Measurements from ENCODE around the gene BACH2.
"Not testable (repeated sequence)": the region's sequence is repeated elsewhere in the genome, so short reads cannot be mapped to it uniquely, and the experiment has no call there.

Gene BACH2

DNA sequence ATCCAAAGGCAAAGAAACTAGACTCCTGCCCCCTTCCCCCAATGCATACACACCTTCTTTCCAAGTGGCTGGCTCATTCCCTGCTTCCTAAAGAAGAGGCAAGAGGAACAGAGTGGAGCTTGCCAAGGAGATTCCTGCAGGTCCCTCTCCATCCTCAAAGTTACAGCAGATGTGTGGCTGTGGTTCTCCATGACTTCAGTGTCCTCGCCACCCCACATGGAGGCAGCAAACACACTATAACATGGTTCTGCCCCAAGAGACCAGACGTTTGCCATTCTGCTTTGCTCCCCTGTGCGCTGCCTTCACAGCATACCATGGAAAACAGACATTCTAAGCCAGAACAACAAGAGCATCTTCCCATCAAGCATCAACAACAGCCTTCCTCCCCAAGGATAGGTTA lies 84.4 kb downstream of the BACH2 start:
- no peak for DNase-seq (ENCODE audit: low spot score)

DNA sequence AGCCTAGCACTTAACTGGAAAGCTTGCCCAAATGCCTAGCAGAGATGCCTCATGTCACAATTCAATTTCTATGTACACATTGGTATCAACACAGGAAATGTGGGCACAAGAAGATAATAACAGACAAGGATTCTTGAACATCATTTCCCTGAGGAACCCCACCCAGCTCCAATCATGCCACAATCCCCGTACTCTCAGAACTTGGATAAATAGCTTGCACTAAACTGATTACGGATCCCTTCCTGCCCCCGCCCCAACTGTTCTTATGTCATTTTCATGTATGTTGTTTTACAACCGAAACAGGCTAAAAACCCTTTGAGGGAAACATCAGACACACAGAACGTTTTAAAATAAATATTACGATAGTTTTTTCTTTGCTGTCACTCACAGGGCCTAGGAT lies 87.1 kb downstream of the BACH2 start:
- DNase-seq (ENCODE audit: low spot score) = no peak

DNA sequence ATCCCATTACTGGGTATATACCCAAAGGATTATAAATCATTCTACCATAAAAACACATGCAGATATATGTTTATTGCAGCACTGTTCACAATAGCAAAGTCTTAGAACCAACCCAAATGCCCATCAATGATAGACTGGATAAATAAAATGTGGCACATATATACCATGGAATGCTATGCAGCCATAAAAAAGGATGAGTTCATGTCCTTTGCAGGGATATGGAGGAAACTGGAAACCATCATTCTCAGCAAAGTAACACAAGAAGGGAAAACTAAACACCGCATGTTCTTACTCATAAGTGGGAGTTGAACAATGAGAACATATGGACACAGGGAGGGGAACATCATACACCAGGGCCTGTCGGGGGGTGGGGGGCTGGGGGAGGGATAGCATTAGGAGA lies 88.0 kb downstream of the BACH2 start:
- DNase-seq (ENCODE audit: low spot score) = not testable (repeated sequence)

DNA sequence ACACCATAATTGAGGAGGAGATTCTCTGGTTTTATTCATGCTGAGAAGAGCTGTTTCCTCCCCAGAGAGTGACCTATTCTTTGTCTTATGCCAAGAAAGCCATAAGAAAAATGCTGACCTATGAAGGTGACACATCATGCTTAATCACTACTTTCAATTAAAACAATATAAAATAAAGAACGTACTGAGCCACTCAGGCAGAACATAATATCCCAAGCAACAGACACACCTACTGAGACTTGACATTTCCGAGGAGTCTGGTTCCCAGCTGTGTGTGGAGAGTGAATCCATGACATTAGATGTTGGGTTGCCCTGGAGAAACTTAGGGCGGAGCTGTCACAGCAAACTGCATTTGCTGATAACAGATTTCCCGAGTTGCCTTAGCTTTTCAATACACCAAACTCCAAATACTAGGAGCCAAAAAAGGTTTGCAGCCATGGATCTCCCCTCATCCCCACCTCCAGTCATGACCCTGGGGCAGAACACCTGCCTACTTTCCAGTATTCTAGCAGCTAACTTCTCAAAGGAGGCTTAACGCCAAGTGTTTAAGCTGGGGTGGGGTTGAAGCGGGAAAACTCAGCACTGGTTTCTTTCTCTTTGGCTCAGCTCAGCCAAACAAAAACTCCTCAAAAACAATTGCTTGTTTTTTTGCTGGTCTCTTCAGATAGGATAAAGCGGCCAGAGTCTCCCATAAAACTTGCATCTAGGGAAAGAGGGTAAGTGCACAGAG lies 92.2 kb downstream of the BACH2 start:
- peak; percentile 21 for DNase-seq (ENCODE audit: low spot score)

DNA sequence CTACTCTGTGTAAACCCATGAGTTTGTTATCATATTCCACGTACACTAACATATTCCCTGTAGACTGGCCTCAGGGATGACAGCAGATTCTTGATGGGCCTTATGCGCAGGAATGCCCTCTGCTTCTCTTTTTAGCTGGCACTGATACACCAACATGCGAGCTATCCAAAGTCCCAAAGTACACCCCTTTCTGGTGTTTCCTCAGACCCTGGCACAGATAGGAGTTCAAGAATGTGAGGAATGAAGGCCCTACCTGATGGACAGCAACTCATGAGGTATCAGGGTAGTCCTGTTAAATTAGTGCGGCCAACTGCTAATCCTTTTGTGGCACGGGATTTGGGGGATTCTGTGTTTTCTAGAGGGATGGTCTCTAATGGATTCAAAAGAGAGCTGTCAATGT lies 93.0 kb downstream of the BACH2 start:
- no peak for DNase-seq (ENCODE audit: low spot score)

DNA sequence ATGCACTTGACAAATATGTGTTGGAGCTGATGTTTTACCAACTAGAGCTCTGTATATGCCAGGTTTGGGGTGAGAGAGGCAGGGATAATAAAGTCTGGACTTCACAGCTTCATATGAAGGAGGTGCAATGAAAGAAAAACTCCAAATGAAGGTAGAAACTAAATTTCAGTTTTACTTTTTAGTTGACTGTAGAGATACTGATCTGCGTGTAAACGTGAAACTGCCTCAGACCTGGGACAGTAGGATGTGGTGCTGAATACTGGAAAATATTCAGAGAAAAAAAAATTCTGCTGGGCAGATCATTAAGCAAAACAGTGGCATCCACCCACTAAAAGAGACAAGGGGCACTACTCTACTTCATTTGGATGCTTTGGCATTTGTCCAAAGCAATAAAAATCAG lies 94.5 kb downstream of the BACH2 start:
- no peak for DNase-seq (ENCODE audit: low spot score)

DNA sequence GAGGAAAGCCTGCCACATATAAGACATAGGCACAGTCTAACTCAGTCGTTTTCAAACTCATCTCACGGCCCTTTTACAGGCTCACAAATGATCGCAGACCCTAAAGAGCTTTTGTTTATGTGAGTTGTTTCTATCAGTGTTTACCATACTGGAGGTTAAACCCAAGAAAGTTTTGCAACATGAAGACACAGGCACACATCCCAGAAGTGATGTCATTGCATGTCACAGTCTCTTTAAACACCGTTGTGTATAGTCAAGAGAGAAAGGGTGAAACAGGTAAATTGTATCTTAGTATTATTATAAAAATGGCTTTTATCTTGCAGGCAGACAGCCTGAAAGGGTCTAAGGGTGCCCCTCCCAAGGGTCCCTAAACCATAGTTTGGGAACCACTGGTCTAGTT lies 96.7 kb downstream of the BACH2 start:
- no peak for DNase-seq (ENCODE audit: low spot score)

DNA sequence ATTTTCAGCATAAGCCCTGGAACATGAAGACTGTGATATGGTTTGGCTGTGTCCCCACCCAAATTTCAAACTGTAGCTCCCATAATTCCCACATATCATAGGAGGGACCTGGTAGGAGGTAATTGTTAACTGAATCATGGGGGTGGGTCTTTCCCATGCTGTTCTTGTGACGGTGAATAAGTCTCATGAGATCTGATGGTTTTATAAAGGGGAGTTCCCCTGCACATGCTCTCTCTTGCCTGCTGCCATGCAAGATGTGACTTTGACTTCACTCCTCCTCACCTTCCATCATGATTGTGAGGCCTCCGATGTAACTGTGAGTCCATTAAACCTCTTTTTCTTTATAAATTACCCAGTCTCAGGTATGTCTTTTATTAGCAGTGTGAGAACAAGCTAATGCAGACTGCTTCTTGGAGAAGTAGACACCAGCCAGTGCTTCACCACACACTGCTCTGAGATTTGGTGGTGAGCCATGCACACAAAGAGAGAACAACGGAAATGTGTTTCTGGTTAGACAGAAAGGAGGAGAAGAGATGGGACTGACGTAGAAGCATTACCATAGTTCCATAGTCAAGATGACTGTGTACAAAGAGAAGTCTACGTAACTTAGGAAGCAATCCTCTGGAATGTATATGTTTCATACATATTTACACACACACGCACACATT lies 97.8 kb downstream of the BACH2 start:
- DNase-seq (ENCODE audit: low spot score) = no peak

DNA sequence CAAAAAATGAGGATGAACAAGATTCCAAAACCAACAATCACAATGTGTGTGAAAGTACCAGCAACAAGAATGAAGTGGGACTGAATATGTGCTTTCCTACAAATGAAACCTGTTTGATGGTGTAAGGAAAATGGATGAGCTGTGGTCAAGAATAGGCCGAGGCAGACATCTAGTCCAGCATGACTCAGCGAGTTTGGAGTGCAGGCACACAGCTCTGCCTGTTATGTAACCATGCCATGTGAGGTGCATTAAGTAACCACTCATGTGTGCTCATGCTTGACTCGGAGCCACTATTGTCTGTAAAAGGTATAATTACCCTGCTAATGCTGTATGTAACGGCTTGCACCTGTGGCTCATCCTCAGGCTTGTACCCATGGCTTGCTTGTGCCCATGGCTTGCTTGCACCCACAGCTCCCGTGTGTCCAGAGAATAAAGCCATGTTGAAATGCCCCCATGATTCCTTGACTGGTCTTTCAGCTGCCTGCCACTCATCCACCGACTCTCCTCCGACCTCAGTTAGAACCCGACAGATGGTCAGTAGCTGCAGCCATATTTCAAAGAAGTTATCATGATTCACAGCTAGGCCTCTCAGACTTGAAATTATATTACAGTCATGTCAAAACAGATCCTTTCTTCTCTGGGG lies 98.7 kb downstream of the BACH2 start:
- peak; percentile 60 for DNase-seq (ENCODE audit: low spot score)

DNA sequence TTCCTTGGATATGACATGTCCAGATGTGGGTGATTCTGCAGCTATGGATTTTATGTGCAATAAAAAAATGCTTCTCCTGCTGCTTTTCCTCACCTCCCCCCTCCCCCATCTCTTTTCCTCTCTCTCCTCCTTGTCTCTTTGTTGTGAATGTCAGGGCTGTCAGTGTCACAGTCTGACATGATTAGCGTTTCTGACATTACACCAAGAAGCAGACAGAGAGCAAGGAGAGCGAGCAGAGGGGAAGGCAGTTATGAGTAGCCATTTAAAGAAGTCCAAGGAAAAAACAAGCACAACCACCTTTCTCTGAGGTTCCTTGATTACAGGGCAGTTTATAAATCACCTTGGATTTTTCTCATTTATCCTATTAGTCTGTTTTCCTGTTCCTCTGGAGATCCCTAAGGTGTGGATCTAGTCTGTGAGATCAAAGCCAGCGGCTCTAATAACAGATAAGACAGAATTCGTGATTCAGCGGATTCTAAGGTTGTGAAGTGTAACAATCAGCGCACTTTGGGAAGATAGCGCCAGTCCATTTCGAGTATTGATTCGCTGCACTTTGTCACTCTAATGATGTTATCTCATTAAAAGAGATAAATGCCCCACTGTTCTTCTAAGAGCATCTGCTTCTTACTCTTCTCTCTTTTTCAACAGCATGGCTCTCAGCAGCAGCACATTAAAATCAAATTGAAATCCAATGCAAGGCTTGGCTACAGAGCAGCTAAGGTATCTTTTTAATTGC lies 101.4 kb downstream of the BACH2 start:
- no peak for DNase-seq (ENCODE audit: low spot score)

DNA sequence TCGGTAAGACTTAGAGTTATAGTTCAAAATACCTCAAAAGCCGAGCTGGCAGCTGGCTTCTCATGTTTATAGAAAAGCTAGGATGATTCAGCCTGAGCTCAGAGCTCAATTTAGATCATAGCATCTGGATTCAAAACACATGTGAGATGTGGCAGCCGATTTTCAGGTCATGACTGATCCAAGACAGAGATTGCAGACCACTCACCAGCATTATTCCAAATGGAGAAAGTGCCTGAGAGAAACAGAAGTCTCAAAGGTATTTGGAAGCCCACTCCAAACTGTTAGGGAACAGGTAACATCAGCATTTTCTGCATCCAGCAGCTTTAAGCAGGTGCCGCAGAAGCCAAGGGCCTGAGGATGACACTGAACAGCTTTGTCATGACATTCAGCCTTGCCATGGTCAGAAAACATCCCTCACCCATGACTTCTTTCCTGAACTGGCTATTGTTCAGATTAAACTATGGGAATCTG lies 102.2 kb downstream of the BACH2 start:
- DNase-seq (ENCODE audit: low spot score) = peak; percentile 68

DNA sequence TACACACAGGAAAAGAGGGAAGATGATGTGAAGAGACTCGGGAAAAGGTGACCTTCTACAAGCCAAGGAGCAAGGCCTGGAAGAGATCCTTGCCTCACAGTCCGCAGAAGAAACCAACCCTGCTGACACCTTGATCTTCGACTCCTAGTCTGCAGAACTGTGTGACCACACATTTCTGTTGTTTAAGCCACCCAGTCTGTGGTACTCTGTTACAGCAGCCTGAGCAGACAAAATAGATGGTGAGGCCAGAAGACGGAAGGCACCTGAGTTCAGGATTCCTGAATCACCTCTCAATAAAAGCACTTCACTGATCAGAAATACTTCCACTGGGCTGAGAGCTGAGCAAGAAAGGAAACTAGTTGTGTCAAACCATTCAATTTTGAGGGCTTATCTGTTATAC lies 103.3 kb downstream of the BACH2 start:
- DNase-seq (ENCODE audit: low spot score) = no peak

DNA sequence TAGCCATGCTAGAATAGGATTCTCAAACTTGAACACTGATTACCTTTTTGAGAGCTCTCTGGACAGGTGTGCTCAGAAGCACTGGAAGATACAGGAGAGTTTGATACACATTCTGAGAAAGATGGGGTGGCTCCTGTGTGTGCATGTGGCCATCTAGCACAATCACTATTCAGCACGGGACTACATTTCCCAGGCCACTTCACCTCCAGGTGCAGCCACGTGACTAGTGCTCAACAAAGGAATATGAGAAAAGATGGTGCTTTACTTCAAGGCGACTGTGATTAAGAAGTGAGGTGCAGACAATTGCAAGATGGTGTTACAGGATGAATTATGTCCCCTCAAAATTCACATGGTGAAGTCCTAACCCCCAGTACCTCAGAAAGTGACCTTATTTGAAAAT lies 103.8 kb downstream of the BACH2 start:
- no peak for DNase-seq (ENCODE audit: low spot score)

DNA sequence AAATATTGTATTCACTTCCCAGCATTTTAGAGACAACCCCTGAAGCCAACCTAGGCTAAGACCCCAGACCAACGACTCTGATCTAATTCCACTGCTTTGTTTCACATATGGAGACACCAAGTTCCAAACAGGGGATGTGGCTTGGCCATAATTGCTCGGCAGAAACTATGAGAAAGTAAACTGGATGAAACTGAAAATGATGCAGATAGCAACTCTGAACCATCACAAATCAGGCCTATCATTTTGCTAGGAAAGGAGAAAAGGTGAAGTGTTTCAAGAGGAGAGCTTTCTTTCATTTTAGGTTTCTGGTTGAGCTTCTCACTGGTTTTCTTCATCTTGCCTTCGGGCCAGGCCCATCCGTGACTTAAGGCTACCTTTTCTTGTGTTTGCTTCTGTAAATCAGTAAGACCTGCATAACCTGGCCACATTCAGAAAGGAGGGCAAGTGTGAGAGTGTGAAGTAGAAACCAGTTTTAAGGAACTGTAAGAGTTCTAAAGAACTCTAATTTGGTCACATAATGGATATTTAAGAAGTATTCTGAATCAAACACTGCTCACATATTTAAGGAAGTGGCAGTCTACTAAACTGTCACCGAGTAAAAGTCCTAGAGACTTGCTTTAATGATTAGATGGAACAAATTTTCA lies 105.8 kb downstream of the BACH2 start:
- no peak for DNase-seq (ENCODE audit: low spot score)

DNA sequence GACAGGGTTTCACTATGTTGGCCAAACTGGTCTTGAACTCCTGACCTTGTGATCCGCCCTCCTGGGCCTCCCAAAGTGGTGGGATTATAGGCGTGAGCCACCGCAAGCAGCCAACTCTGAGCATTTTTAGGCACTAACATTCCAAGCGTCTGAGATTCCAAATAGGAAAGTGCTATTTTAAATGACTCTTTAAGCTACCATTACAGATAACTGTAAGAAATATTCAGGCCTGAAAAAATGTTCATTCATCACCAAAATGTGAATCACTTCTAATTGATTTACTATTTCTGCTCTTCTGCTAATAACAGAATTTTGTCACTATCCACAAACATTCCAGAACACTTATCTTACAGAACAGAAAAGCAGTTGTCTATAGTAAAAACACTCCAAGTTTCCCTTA lies 106.5 kb downstream of the BACH2 start:
- no peak for DNase-seq (ENCODE audit: low spot score)

DNA sequence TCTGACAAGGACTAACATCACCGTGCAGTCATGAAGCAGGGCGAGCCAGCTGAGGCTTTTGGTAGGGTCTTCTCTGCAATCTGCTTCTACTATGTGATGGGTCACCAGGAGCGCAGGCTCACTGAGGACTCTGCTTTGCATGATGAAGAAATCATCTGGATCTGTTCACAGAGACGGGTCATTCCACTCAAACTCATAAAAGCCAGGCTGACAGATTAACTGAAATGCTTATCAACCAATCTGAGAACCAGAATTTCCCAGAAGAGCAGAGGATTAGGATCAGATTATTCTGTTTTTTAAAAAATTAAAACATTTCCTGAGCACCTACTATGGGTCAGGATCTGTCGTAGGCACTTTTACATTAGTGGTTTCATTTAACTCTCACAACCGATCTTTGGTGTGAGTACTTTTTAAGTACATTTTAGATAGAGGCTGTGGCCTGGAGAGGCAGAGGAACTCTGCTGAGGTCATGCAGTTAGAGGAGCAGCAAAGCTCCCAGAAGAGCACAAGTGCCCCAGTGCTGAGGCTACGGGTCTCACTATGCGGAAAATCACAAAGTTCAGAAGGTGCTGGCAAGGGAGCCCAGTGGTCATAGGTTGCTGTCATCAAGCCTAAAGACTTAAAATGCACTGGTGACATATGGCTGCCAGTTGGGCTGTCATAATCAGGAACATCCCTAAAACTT lies 109.1 kb downstream of the BACH2 start:
- no peak for DNase-seq (ENCODE audit: low spot score)

DNA sequence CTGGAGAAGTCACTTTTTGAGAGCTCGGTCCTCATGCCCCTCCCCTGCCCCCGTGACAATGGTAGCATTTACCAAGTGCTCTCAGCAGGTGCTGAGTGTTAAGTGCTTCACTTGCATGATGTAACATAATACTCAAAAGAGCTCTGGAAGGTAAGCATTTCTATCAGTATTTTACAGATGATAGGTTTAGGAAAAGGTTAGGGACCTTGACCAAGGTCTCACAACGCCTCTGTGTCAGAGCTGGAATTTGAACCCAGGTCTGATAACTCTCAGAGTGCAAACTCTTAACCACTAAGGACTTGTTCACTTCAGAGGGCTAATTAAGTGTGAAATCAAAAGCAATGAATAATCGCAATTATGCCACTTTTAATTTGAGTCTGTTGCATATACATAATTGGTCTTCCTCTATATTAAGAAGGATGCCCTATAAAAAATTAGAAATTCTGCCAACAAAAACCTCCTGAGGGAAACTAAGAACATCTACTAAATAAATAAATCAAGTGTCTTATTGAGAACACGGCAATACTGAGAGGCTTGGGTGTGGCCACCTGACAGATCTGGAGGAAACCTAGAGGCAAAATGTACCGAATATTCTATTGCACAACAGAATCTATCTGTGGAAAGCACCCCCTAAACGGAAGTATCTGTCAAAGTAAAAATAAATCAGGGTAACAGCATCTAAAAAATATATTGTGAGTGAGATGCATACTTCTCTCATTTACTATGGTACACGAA lies 109.8 kb downstream of the BACH2 start:
- DNase-seq (ENCODE audit: low spot score) = no peak

DNA sequence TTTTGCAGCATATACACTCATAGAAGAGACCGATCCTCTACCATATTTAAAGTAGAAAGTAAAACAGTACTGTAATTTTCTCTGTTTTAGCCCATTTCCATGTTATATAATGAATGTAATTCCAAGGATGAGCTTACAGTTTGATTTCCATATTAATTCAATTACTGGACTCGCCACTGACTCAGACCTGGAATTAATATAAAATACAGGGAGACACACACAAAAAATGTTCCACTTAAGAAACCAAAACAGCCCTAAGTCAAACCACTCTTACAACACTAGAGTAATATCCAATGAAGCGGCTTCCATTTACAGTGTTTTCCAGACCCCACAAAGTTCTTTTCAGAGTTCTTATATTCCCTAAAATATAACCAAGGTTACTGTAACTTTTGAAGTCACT lies 110.6 kb downstream of the BACH2 start:
- DNase-seq (ENCODE audit: low spot score) = no peak

DNA sequence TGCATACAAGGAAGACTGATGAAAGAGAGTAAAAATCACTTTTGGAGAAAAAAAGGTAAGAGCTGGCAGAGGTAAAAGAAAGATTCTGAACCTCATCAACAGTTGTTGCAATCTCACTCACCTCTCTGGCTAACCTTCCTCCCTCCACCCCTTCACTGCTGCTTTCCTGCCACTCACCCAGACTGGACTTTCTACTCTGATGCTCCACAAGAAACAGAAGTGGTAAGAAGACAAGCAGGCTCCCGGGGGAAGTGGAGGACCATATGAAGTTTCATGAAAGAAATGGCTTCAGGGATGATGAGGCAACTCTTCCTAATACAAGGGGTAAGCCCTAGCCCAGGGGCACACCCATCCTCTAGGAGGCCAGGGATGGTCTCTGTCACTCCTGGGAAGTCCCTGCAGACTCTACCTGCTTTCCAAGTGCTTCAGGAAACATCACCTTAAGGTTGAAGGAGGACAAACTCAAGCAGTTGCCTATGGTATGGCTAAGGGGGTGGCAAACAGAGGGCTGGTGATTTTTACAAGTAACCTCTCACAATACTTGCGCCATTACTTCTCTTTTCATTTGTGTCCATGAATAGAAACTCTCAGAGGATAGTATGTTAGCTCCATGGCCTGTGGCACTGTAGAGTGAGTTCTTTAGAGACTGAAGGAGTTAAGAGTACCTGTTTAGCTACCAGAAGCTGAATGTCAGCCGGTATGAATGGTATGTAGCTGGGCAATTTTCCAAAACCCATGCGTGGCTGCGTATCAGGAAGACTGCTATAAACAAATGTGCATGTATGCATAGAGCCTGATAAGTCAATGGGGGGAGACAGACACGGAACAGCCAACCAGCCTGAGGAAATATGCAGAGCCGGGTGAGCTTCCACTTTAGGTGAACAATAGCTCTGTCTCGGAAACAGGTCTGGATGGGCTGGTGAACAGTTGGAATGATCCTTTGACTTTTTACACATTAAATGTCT lies 112.0 kb downstream of the BACH2 start:
- no peak for DNase-seq (ENCODE audit: low spot score)

All from AG20443 (cell line).